ENCODE results near the gene TSPAN33. TPM values are rescaled to one million over a fixed set of nuclear protein-coding genes. Genes with fewer than 3 reads are reported as not detected.

TSPAN33 gene
- total RNA-seq, 1 donor from 2014 or later: 22.2 TPM

- Mint-ChIP-seq H3K27me3 (peaks cover 3% of the 10 kb centered on the region), H3K9me3 (ENCODE audit: low read depth) (no peaks in the 10 kb centered on the region), H3K27ac (peak overlapping the region; percentile 95), H3K4me1 (ENCODE audit: low read depth) (peaks cover 29% of the 10 kb centered on the region), H3K36me3 (ENCODE audit: insufficient read depth) (peaks cover 7% of the 10 kb centered on the region), H3K4me3 (ENCODE audit: low read depth) (peak overlapping the region; percentile 95)
- TF ChIP-seq, protein P1, sequence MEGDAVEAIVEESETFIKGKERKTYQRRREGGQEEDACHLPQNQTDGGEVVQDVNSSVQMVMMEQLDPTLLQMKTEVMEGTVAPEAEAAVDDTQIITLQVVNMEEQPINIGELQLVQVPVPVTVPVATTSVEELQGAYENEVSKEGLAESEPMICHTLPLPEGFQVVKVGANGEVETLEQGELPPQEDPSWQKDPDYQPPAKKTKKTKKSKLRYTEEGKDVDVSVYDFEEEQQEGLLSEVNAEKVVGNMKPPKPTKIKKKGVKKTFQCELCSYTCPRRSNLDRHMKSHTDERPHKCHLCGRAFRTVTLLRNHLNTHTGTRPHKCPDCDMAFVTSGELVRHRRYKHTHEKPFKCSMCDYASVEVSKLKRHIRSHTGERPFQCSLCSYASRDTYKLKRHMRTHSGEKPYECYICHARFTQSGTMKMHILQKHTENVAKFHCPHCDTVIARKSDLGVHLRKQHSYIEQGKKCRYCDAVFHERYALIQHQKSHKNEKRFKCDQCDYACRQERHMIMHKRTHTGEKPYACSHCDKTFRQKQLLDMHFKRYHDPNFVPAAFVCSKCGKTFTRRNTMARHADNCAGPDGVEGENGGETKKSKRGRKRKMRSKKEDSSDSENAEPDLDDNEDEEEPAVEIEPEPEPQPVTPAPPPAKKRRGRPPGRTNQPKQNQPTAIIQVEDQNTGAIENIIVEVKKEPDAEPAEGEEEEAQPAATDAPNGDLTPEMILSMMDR (IDR thresholded peaks at IDR 0.05; ENCODE audit: unreplicated experiment): no peak
- DNase-seq (ENCODE audit: low spot score, unreplicated experiment): peak; percentile 37
Measured at GRCh38 chr7:129188892-129189660, 44.6 kb downstream of the TSPAN33 start.

DNA sequence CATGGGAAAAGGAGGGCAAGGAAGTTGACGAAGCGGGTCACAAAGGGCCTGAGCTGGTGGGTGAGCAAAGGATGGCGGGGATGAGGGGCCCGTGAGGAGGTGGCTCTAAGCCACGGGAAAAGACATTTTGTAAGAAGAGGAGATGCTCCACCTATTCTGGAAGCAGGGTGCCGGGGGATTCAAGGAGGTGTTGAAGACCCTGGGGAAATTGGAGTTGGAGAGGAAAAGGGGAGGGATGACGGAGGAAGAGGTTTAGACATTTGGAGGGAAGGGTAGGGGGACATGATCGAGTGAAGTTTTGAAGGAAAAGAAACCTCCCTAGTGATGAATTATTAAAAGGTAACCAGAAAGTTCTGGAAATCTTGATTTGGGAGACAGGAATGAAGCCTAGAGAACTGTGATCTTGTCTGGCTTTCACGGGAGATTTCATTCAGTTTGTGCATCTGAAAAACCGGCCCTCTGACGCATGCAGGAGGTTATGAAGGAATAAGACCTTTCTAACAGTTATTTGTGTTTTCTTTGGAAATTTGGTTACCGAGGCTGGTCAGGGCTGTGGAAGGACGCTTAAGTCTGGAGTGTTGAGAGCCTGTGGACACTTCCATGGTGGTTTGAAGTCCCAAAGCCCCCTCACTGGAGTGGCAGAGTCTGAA is 45.3 kb downstream of the TSPAN33 start:
- Mint-ChIP-seq H3K36me3 (ENCODE audit: insufficient read depth) (peaks cover 10% of the 10 kb centered on the region), H3K4me1 (ENCODE audit: low read depth) (peaks cover 29% of the 10 kb centered on the region), H3K4me3 (ENCODE audit: low read depth) (peak overlapping the region; percentile 95), H3K27ac (peak overlapping the region; percentile 92), H3K27me3 (peaks cover 3% of the 10 kb centered on the region), H3K9me3 (ENCODE audit: low read depth) (no peaks in the 10 kb centered on the region)
- DNase-seq (ENCODE audit: low spot score, unreplicated experiment): no peak
- TF ChIP-seq, protein P1 (IDR thresholded peaks at IDR 0.05; ENCODE audit: unreplicated experiment): no peak

DNA sequence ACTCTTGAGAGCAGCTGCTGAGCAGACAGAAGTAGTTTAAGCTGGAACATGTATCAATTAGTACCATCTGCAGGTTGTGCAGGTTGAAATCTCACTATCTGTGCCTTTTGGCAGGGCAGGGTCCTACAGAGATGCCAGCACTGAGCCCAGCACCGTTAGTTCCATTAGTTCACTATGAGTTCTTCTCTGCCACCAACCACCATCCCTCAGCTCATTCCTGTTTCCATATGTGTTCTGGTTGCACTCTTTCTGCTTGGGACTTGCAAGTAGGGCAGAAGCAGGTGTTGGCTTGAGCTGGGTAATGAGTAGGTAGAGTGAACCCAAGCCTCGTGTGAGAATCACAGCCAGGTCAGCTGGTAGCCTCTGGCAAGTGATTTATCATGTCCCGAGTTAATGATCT is 46.8 kb downstream of the TSPAN33 start:
- H3K27me3 Mint-ChIP-seq: peaks cover 3% of the 10 kb centered on the region
- peaks cover 13% of the 10 kb centered on the region for H3K36me3 Mint-ChIP-seq (ENCODE audit: insufficient read depth)
- H3K9me3 Mint-ChIP-seq (ENCODE audit: low read depth): no peaks in the 10 kb centered on the region
- DNase-seq (ENCODE audit: low spot score, unreplicated experiment): no peak
- TF ChIP-seq, protein P1 (IDR thresholded peaks at IDR 0.05; ENCODE audit: unreplicated experiment): no peak
- H3K4me1 Mint-ChIP-seq (ENCODE audit: low read depth): peaks cover 29% of the 10 kb centered on the region
- H3K27ac Mint-ChIP-seq: no peak overlapping the region
- peak overlapping the region; percentile 39 for H3K4me3 Mint-ChIP-seq (ENCODE audit: low read depth)

DNA sequence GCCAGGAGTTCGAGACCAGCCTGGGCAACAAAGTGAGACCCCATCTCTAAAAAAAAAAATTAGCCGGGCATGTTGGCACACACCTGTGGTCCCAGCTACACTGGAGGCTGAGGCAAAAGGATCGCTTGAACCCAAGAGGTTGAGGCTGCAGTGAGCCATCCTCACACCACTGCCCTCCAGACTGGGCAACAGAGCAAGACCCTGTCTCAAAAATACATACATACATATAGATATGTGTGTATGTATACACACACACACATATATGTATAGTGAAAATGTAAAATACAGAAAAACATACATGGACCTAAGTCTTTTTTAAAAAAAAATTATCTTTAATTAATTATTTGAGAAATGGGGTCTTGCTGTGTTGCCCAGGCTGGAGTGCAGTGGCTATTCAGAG is 49.4 kb downstream of the TSPAN33 start:
- no peaks in the 10 kb centered on the region for H3K9me3 Mint-ChIP-seq (ENCODE audit: low read depth)
- H3K36me3 Mint-ChIP-seq (ENCODE audit: insufficient read depth): peaks cover 15% of the 10 kb centered on the region
- H3K4me1 Mint-ChIP-seq (ENCODE audit: low read depth): peaks cover 24% of the 10 kb centered on the region
- TF ChIP-seq, protein P1 (IDR thresholded peaks at IDR 0.05; ENCODE audit: unreplicated experiment): no peak
- H3K27ac Mint-ChIP-seq: no peak overlapping the region
- no peak for DNase-seq (ENCODE audit: low spot score, unreplicated experiment)
- no peak overlapping the region for H3K4me3 Mint-ChIP-seq (ENCODE audit: low read depth)
- H3K27me3 Mint-ChIP-seq: no peaks in the 10 kb centered on the region

DNA sequence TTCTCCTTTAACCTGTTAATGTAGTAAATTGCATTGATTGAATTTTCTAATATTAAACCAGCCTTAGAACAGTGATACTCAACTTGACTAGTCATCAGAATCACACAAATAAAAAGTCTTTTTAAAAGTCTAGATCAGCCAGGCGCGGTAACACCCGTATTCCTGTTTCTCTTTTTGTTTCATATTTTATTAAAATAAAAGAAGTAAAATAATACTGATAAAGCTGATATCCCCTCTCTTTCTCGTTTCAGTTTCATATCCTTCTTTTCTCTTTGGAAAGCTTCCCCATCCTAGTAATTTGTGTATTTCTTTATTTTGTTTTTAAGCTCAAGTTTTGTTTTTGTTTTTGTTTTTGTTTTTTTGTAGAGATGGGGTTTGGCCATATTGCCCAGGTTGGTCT is 53.3 kb downstream of the TSPAN33 start:
- no peak overlapping the region for H3K27ac Mint-ChIP-seq
- DNase-seq (ENCODE audit: low spot score, unreplicated experiment): no peak
- peaks cover 17% of the 10 kb centered on the region for H3K36me3 Mint-ChIP-seq (ENCODE audit: insufficient read depth)
- no peaks in the 10 kb centered on the region for H3K4me1 Mint-ChIP-seq (ENCODE audit: low read depth)
- H3K4me3 Mint-ChIP-seq (ENCODE audit: low read depth): no peak overlapping the region
- no peaks in the 10 kb centered on the region for H3K27me3 Mint-ChIP-seq
- TF ChIP-seq, protein P1 (IDR thresholded peaks at IDR 0.05; ENCODE audit: unreplicated experiment): no peak
- H3K9me3 Mint-ChIP-seq (ENCODE audit: low read depth): no peaks in the 10 kb centered on the region
